Testis (tissue), 3 donors: ENCODE data around the gene MOB2. TPM values are rescaled to one million over a fixed set of nuclear protein-coding genes. Genes with fewer than 3 reads are reported as not detected.

ENCODE experiments used
- DNase-seq: peaks from one replicate; pipeline ENCODE4 v3.0.0-alpha.2; 2019
- H3K27ac ChIP-seq, 2 donors: fragments of 200-600 bp; sonication (generic); one replicate each; pipeline ENCODE4 v1.5.1; 2019
- H3K27me3 ChIP-seq: fragments of 200-600 bp; sonication (generic); one replicate; pipeline ENCODE4 v1.5.1; 2019
- H3K36me3 ChIP-seq: fragments of 200-600 bp; sonication (generic); one replicate; pipeline ENCODE4 v1.5.1; 2017; ENCODE audit warnings: low read depth; ENCODE audit errors: missing control alignments
- H3K4me1 ChIP-seq: fragments of 200-600 bp; sonication (generic); one replicate; pipeline ENCODE4 v1.5.1; 2019
- H3K4me3 ChIP-seq, 2 donors: fragments of 200-600 bp; sonication (generic); one replicate each; pipeline ENCODE4 v1.5.1; 2017 to 2019
- H3K9me3 ChIP-seq: fragments of 200-600 bp; sonication (generic); one replicate; pipeline ENCODE4 v1.5.1; 2017
- CTCF ChIP-seq, 3 experiments: fragments of 450-650 bp in 2 of 3; fragments of 200-600 bp in 1 of 3; sonication (generic) in 1 of 3; IDR thresholded peaks; one replicate each; pipeline ENCODE4 v1.5.1; 2016 to 2019; ENCODE audit warnings: antibody characterized with exemption in 3 of 3, mild to moderate bottlenecking in 2 of 3, moderate library complexity in 1 of 3
- POLR2A ChIP-seq: fragments of 450-650 bp; IDR thresholded peaks from one replicate; pipeline ENCODE4 v1.6.1; 2017; ENCODE audit warnings: antibody characterized with exemption, mild to moderate bottlenecking, moderate library complexity
- WGBS, 2 donors: methylation state at CpG; one replicate each; pipeline ENCODE4 v1.1.5; 2018; 5-methylcytosine and 5-hydroxymethylcytosine counted together
- intact Hi-C: fragments of 100-400 bp; cut with DNase I; formaldehyde crosslinking; loops from one replicate; pipeline ENCODE4 v1.15.1; 2023; ENCODE audit warnings: low total_unique reads
- polyA plus RNA-seq: library from polyadenylated mRNA; stranded (reverse); fragments of 350-450 nt; fragmentation: Illumina TruSeq; extraction: RNeasy Lipid Tissue Mini Kit (QIAGEN cat#74804); gene quantifications from one replicate; pipeline ENCODE4 v1.2.3, GENCODE V29; 2014; ENCODE audit warnings: low read depth, low replicate concordance; ENCODE audit not compliant: insufficient read depth
- total RNA-seq, 2 donors: library from RNA; depleted of rRNA; stranded (reverse); fragments of >200 nt; gene quantifications; one replicate each; pipeline ENCODE4 v1.2.3, GENCODE V29; 2016

MOB2 gene
- total and polyA plus RNA-seq, 3 donors from 2014 or later: 41.5 to 57.7 (median 46.8) TPM

- Histone ChIP-seq H3K4me1 (peaks cover 38% of the 10 kb centered on the region), H3K27ac (peak overlapping the region; percentile 50 to 53), H3K36me3 (no peaks in the 10 kb centered on the region), H3K4me3 (no peak overlapping the region), H3K27me3 (no peaks in the 10 kb centered on the region), H3K9me3 (no peaks in the 10 kb centered on the region)
- no peak for TF ChIP-seq POLR2A
- TF ChIP-seq CTCF (IDR thresholded peaks at IDR 0.05): peak in 1 of 3 experiments; percentile 23
- WGBS, 2 donors: 68 to 76% methylated on average over 12 to 23 of the region's 23 CpGs
- intact Hi-C loops: no loop called here
- no peak for DNase-seq
These were observed 1.4 kb upstream of the MOB2 start for GRCh38 chr11:1487851-1488574.

- Histone ChIP-seq H3K27ac (peak overlapping the region in 1 of 2 donors; percentile 53), H3K27me3 (no peaks in the 10 kb centered on the region), H3K4me1 (peaks cover 38% of the 10 kb centered on the region), H3K4me3 (no peak overlapping the region), H3K36me3 (no peaks in the 10 kb centered on the region), H3K9me3 (no peaks in the 10 kb centered on the region)
- TF ChIP-seq CTCF (IDR thresholded peaks at IDR 0.05) (no peak), POLR2A (no peak)
- no peak for DNase-seq
- intact Hi-C loops: no loop called here
- WGBS, 2 donors: 60 to 67% methylated on average over 8 to 21 of the region's 21 CpGs
These were observed 692 bp upstream of the MOB2 start for GRCh38 chr11:1487091-1487850.

- Histone ChIP-seq H3K4me1 (peaks cover 49% of the 10 kb centered on the region), H3K36me3 (no peaks in the 10 kb centered on the region), H3K4me3 (no peak overlapping the region), H3K27ac (peak overlapping the region in 1 of 2 donors; percentile 73), H3K9me3 (no peaks in the 10 kb centered on the region), H3K27me3 (no peaks in the 10 kb centered on the region)
- WGBS, 2 donors: 56 to 65% methylated on average over 10 to 17 of the region's 17 CpGs
- no peak for DNase-seq
- TF ChIP-seq CTCF (IDR thresholded peaks at IDR 0.05) (no peak), POLR2A (no peak)
- intact Hi-C loops: no loop called here
These were observed 1.1 kb downstream of the MOB2 start for GRCh38 chr11:1485504-1485885.

DNA sequence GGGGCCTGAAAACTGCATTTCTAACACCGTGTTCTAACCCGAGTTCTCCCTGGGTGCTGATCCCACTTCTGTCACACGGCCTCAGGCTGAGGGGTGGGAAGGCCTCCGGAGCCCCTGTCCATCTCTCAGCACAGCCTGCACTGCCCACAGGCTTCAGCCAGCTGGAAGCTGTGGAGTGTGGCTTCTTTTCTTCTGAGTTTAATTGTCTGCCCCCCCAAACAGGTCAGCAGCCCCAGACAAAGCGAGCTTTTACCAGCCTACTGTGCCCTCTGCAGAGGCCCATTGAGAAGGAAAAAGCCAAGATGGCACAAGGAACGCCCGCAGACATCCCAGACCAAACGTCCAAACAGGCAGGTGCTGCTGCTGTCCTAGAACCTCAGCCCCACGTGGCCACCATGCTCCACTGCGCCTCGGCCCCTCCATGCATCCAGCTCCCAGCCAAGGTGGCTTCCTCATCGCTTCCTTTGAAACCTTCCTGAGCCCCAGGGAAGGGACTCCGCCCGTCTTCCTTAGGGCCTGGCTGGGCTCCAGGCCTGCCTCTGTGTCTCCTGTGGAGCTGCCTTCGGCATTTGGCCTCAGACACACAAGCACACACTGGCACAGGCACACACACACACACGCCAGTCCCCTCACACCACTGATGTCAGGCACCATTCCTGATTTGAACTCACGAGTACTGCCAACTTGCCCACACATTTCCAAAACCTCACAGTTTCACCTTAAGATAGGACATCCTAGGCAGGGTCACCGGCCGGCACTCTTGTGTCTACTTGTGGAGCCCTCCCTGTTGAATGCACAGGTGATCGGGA lies 1.7 kb downstream of the MOB2 start:
- TF ChIP-seq POLR2A: no peak
- H3K27me3 ChIP-seq: no peaks in the 10 kb centered on the region
- H3K36me3 ChIP-seq: no peaks in the 10 kb centered on the region
- WGBS, 2 donors: 72 to 89% methylated on average over 20 of the region's 20 CpGs
- H3K4me1 ChIP-seq: peaks cover 49% of the 10 kb centered on the region
- H3K27ac ChIP-seq: peak overlapping the region in 1 of 2 donors; percentile 73
- H3K9me3 ChIP-seq: no peaks in the 10 kb centered on the region
- no peak overlapping the region for H3K4me3 ChIP-seq
- no peak for DNase-seq
- intact Hi-C loops: no loop called here
